Gastrocnemius medialis (tissue), 4 donors: ENCODE measurements around the gene CDC25A.

Source experiments
- POLR2A ChIP-seq, 2 donors: fragments of 450-650 bp; IDR thresholded peaks; one replicate each; pipeline ENCODE4 v1.6.1; 2017; ENCODE audit warnings: antibody characterized with exemption in 2 of 2, mild to moderate bottlenecking in 2 of 2, moderate library complexity in 2 of 2
- TF ChIP-seq, protein P1 (sequence below), 5 experiments: fragments of 450-650 bp in 3 of 5; fragments of 200-600 bp in 2 of 5; sonication (generic) in 2 of 5; IDR thresholded peaks in 4 of 5; conservative IDR thresholded peaks in 1 of 5; 1 replicate in 4 of 5; 2 replicates in 1 of 5; pipeline ENCODE4 v1.5.1; 2016 to 2019; ENCODE audit warnings: antibody characterized with exemption in 5 of 5, mild to moderate bottlenecking in 3 of 5, moderate library complexity in 3 of 5

DNA sequence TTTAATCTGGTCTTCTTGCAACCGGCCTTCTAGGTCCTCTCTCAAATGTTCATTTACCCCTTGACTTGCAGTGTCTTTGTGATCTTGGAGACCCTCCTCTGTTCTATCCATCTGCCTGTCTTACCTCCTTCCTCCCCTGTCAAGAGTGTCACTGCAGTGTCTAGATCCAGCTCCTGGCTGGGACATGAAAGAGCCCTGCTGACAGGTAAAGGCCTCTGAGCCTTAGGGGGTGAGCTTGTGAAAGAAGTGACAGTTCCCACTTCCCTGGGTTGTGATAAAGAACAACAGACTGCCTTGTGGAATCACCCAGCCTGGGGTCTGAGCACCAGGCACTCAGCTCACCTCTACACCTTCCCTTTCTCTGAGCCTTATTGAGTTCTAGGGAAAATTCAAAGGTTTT, 68.0 kb downstream of the CDC25A start:
- TF ChIP-seq, protein P1, sequence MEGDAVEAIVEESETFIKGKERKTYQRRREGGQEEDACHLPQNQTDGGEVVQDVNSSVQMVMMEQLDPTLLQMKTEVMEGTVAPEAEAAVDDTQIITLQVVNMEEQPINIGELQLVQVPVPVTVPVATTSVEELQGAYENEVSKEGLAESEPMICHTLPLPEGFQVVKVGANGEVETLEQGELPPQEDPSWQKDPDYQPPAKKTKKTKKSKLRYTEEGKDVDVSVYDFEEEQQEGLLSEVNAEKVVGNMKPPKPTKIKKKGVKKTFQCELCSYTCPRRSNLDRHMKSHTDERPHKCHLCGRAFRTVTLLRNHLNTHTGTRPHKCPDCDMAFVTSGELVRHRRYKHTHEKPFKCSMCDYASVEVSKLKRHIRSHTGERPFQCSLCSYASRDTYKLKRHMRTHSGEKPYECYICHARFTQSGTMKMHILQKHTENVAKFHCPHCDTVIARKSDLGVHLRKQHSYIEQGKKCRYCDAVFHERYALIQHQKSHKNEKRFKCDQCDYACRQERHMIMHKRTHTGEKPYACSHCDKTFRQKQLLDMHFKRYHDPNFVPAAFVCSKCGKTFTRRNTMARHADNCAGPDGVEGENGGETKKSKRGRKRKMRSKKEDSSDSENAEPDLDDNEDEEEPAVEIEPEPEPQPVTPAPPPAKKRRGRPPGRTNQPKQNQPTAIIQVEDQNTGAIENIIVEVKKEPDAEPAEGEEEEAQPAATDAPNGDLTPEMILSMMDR (IDR thresholded peaks at IDR 0.05 in 4 of 5, conservative IDR thresholded peaks at IDR 0.05 in 1 of 5): no peak
- no peak for TF ChIP-seq POLR2A (IDR thresholded peaks at IDR 0.05)
